Gastrocnemius medialis (tissue), 4 donors: ENCODE data around the gene GRID1.

Source experiments
- POLR2A ChIP-seq, 2 donors: fragments of 450-650 bp; IDR thresholded peaks; one replicate each; pipeline ENCODE4 v1.6.1; 2017; ENCODE audit warnings: antibody characterized with exemption in 2 of 2, mild to moderate bottlenecking in 2 of 2, moderate library complexity in 2 of 2
- TF ChIP-seq, protein P1 (sequence below), 5 experiments: fragments of 450-650 bp in 3 of 5; fragments of 200-600 bp in 2 of 5; sonication (generic) in 2 of 5; IDR thresholded peaks in 4 of 5; conservative IDR thresholded peaks in 1 of 5; 1 replicate in 4 of 5; 2 replicates in 1 of 5; pipeline ENCODE4 v1.5.1; 2016 to 2019; ENCODE audit warnings: antibody characterized with exemption in 5 of 5, mild to moderate bottlenecking in 3 of 5, moderate library complexity in 3 of 5

DNA sequence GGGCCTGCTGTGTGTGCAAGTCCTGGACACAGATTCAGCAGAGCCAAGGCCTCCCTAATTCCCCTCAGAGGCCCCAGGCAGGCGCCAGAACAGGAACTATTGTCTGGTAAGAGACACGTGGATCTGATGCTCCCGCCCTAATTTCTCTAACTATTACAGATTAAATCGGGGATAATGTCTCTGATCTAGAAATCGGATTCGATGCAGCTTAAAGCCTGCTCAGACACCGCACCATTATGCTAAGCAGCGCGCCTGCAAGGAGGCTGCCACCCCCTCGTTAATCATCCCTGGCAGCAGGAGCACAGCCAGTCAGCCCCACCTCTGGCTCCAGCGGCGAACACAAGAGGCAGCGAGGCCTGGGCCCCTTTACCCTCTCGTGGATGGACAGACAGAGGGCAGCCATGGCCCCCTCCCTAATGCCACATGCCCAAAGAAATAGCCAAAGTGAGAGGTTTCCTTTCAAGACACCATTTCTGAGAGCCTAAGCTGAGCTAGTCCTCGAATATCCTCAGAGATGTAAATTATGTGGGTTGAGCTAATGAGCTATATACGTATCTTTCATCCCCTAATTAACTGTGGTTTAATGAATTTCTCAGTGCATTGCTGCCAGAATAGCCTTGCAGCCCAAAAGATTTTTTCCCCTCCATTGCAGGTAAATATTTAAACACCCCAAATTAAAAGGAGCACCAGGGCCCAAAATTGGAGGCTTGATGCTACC, 122.1 kb downstream of the GRID1 start:
- TF ChIP-seq POLR2A (IDR thresholded peaks at IDR 0.05): no peak
- TF ChIP-seq, protein P1, sequence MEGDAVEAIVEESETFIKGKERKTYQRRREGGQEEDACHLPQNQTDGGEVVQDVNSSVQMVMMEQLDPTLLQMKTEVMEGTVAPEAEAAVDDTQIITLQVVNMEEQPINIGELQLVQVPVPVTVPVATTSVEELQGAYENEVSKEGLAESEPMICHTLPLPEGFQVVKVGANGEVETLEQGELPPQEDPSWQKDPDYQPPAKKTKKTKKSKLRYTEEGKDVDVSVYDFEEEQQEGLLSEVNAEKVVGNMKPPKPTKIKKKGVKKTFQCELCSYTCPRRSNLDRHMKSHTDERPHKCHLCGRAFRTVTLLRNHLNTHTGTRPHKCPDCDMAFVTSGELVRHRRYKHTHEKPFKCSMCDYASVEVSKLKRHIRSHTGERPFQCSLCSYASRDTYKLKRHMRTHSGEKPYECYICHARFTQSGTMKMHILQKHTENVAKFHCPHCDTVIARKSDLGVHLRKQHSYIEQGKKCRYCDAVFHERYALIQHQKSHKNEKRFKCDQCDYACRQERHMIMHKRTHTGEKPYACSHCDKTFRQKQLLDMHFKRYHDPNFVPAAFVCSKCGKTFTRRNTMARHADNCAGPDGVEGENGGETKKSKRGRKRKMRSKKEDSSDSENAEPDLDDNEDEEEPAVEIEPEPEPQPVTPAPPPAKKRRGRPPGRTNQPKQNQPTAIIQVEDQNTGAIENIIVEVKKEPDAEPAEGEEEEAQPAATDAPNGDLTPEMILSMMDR (IDR thresholded peaks at IDR 0.05 in 4 of 5, conservative IDR thresholded peaks at IDR 0.05 in 1 of 5): no peak
